HepG2 (cell line): Measurements from ENCODE around the gene CUL1. TPM values are rescaled to one million over a fixed set of nuclear protein-coding genes. Genes with fewer than 3 reads are reported as not detected.

ENCODE experiments used
- EZH2 ChIP-seq: conservative IDR thresholded peaks from 2 replicates; pipeline ENCODE4 v1.6.1; 2012; ENCODE audit warnings: mild to moderate bottlenecking, low read depth, low read length, moderate library complexity
- HDAC6 ChIP-seq: fragments of 200-600 bp; sonication (generic); IDR thresholded peaks from 2 replicates; pipeline ENCODE4 v1.7.0; 2017; ENCODE audit warnings: mild to moderate bottlenecking, antibody characterized with exemption, low read length, low read depth
- MAZ ChIP-seq, 2 experiments: sonication (generic) in 1 of 2; formaldehyde crosslinking in 1 of 2; IDR thresholded peaks; 2 replicates each; pipeline versions ENCODE4 v1.5.0 to v1.6.1; 2012 to 2020; ENCODE audit warnings: low read depth in 2 of 2, mild to moderate bottlenecking in 2 of 2, borderline replicate concordance in 1 of 2, improper control_type of control experiment in 1 of 2, low read length in 1 of 2, missing genetic modification reagents in 1 of 2, moderate library complexity in 1 of 2
- MIXL1 ChIP-seq: IDR thresholded peaks from 2 replicates; pipeline ENCODE4 v1.6.1; 2016
- MXI1 ChIP-seq: IDR thresholded peaks from 3 replicates; pipeline ENCODE4 v1.6.1; 2012; ENCODE audit warnings: low read depth, low read length, inconsistent platforms, borderline replicate concordance
- PRDM15 ChIP-seq: sonication (generic); formaldehyde crosslinking; IDR thresholded peaks from 2 replicates; pipeline ENCODE4 v1.4.0; 2020; ENCODE audit warnings: missing genetic modification reagents
- STAG1 ChIP-seq: sonication (generic); formaldehyde crosslinking; IDR thresholded peaks from 2 replicates; pipeline ENCODE4 v1.4.0; 2020; ENCODE audit warnings: missing genetic modification reagents
- UBTF ChIP-seq: sonication (generic); formaldehyde crosslinking; IDR thresholded peaks from 2 replicates; pipeline ENCODE4 v1.4.0; 2020; ENCODE audit warnings: mild to moderate bottlenecking, missing genetic modification reagents
- ZFP36L1 ChIP-seq: sonication (generic); formaldehyde crosslinking; IDR thresholded peaks from 2 replicates; pipeline ENCODE4 v1.8.0; 2022; ENCODE audit warnings: mild to moderate bottlenecking, missing genetic modification reagents, moderate library complexity
- ZKSCAN5 ChIP-seq: sonication (generic); formaldehyde crosslinking; IDR thresholded peaks from 2 replicates; pipeline ENCODE4 v1.5.1; 2020; ENCODE audit warnings: mild to moderate bottlenecking, missing genetic modification reagents
- polyA plus RNA-seq, 8 experiments: library from polyadenylated mRNA; depleted of rRNA in 3 of 8; stranded (reverse) in 7 of 8; unstranded in 1 of 8; fragments of >200 nt; fragmentation: Illumina TruSeq in 4 of 8; extraction: Trizol in 4 of 8; gene quantifications; 2 replicates each; pipeline versions ENCODE4 v1.2.1 to v1.2.3, GENCODE V29; 2011 to 2016; ENCODE audit warnings: low read depth in 4 of 8, missing spikeins in 1 of 8, mixed read lengths in 1 of 8; ENCODE audit not compliant: insufficient read depth in 1 of 8
- total RNA-seq, 5 experiments: library from RNA; depleted of rRNA; stranded (reverse); fragments of >200 nt; fragmentation: Illumina TruSeq; extraction: Trizol; gene quantifications; 2 replicates each; pipeline ENCODE4 v1.2.3, GENCODE V29; 2016; ENCODE audit warnings: low read depth in 1 of 5
- TF ChIP-seq, protein P1 (sequence below): IDR thresholded peaks from 2 replicates; pipeline ENCODE4 v1.6.1; 2016; ENCODE audit warnings: missing compliant biosample characterization, missing genetic modification reagents, borderline replicate concordance
- TF ChIP-seq, protein P2 (sequence below): sonication (generic); formaldehyde crosslinking; IDR thresholded peaks from 2 replicates; pipeline ENCODE4 v1.4.0; 2020; ENCODE audit warnings: missing genetic modification reagents
- TF ChIP-seq, protein P3 (sequence below): IDR thresholded peaks from 2 replicates; pipeline ENCODE4 v1.6.1; 2016; ENCODE audit warnings: mild to moderate bottlenecking

The CUL1 gene
- total and polyA plus RNA-seq, 2 of the 13 experiments (the other 11 are each of a cell fraction or from before 2014, with no cell fraction given): 30.1 to 45.9 TPM

DNA sequence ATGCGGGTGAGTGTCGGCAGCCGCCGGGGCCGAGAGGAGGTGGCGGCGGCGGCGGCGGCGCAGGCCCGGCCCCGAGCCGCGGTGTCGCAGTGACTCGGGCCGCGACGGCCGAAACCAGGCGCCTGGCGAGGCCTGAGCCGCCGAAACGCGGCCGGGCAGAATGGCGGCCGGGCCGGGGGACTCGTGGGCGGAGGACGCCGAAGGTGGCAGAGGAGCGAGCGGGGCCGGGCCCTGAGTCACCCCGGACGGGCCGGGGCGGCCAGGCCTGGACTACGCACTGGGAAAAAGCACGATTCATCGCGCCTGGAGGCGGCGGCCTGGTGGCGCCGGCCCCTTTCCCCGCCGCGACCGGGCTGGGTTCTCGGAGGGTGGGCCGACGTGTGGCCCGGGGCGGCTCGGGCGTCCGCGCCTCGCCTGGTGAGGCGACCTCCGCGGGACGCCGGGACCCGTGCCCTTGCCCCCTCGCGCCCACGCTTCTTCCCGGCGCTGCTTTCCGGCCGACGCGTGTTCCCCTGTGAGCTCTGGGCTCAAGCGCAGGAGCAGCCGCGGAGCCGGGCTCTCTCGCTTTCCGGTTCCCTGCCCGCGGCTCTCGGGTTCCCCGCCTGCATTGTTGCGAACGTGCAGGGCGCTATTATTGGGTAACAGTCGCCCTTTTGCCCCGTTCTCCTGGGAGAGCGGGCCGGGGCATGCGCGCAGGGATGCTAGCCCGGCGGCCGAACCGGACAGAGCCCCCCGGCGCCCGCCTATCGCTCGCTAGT, 500 bp downstream of the CUL1 start (continued):
- TF ChIP-seq MXI1: no peak; the same call in 2 of the 3 replicates
- TF ChIP-seq UBTF (CRISPR knock-in tag): peak; percentile 83
- TF ChIP-seq PRDM15: no peak; the same call in 1 of the 2 replicates
- no peak for TF ChIP-seq MIXL1
- no peak for TF ChIP-seq ZKSCAN5 (CRISPR knock-in tag)
- TF ChIP-seq STAG1 (CRISPR knock-in tag): no peak
- no peak for TF ChIP-seq EZH2
- TF ChIP-seq, protein P1, sequence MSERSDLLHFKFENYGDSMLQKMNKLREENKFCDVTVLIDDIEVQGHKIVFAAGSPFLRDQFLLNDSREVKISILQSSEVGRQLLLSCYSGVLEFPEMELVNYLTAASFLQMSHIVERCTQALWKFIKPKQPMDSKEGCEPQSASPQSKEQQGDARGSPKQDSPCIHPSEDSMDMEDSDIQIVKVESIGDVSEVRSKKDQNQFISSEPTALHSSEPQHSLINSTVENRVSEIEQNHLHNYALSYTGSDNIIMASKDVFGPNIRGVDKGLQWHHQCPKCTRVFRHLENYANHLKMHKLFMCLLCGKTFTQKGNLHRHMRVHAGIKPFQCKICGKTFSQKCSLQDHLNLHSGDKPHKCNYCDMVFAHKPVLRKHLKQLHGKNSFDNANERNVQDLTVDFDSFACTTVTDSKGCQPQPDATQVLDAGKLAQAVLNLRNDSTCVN: no peak
- no peak for TF ChIP-seq HDAC6
- TF ChIP-seq, protein P2, sequence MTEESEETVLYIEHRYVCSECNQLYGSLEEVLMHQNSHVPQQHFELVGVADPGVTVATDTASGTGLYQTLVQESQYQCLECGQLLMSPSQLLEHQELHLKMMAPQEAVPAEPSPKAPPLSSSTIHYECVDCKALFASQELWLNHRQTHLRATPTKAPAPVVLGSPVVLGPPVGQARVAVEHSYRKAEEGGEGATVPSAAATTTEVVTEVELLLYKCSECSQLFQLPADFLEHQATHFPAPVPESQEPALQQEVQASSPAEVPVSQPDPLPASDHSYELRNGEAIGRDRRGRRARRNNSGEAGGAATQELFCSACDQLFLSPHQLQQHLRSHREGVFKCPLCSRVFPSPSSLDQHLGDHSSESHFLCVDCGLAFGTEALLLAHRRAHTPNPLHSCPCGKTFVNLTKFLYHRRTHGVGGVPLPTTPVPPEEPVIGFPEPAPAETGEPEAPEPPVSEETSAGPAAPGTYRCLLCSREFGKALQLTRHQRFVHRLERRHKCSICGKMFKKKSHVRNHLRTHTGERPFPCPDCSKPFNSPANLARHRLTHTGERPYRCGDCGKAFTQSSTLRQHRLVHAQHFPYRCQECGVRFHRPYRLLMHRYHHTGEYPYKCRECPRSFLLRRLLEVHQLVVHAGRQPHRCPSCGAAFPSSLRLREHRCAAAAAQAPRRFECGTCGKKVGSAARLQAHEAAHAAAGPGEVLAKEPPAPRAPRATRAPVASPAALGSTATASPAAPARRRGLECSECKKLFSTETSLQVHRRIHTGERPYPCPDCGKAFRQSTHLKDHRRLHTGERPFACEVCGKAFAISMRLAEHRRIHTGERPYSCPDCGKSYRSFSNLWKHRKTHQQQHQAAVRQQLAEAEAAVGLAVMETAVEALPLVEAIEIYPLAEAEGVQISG (CRISPR knock-in tag): peak; percentile 38; the same call in 1 of the 2 replicates
- TF ChIP-seq, protein P3, sequence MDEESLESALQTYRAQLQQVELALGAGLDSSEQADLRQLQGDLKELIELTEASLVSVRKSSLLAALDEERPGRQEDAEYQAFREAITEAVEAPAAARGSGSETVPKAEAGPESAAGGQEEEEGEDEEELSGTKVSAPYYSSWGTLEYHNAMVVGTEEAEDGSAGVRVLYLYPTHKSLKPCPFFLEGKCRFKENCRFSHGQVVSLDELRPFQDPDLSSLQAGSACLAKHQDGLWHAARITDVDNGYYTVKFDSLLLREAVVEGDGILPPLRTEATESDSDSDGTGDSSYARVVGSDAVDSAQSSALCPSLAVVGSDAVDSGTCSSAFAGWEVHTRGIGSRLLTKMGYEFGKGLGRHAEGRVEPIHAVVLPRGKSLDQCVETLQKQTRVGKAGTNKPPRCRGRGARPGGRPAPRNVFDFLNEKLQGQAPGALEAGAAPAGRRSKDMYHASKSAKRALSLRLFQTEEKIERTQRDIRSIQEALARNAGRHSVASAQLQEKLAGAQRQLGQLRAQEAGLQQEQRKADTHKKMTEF (CRISPR knock-in tag): peak; percentile 54; the same call in 1 of the 2 replicates
- no peak for TF ChIP-seq MAZ (IDR thresholded peaks at IDR 0.05; ENCODE audit: borderline replicate concordance, low read depth, low read length)
- no peak for TF ChIP-seq MAZ (CRISPR knock-in tag; IDR thresholded peaks at IDR 0.05; ENCODE audit: low read depth)
- TF ChIP-seq ZFP36L1 (CRISPR knock-in tag): no peak
